ENCODE data around the gene FCN1.

Gene FCN1

DNA sequence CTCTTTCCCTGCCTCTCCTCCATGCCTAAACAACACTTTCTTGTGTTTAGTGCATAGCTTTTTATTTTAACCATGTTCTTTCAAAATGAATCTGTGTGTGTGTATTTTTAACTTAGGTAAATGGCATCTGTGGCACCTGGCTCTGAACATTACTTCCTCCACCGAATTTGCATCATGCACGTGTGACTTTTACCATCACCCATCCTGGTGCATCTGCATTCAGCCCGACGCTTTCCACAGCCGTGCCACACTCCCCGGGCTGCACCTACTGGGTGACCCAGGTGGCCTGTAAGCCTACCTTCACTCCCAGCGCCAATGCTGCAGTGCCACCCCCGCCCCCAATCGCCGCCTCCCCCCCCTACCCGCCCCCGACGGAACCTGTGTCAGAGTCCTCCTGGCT, 12.7 kb upstream of the FCN1 start:
- H3K79me2 ChIP-seq (ENCODE audit: low read length): no peaks in the 10 kb centered on the region
- TF ChIP-seq, protein P1, sequence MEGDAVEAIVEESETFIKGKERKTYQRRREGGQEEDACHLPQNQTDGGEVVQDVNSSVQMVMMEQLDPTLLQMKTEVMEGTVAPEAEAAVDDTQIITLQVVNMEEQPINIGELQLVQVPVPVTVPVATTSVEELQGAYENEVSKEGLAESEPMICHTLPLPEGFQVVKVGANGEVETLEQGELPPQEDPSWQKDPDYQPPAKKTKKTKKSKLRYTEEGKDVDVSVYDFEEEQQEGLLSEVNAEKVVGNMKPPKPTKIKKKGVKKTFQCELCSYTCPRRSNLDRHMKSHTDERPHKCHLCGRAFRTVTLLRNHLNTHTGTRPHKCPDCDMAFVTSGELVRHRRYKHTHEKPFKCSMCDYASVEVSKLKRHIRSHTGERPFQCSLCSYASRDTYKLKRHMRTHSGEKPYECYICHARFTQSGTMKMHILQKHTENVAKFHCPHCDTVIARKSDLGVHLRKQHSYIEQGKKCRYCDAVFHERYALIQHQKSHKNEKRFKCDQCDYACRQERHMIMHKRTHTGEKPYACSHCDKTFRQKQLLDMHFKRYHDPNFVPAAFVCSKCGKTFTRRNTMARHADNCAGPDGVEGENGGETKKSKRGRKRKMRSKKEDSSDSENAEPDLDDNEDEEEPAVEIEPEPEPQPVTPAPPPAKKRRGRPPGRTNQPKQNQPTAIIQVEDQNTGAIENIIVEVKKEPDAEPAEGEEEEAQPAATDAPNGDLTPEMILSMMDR (IDR thresholded peaks at IDR 0.05; ENCODE audit: low read length): no peak
- TF ChIP-seq EZH2phosphoT487 (IDR thresholded peaks at IDR 0.05; ENCODE audit: low read length) (no peak), EZH2 (optimal IDR thresholded peaks at IDR 0.05; ENCODE audit: low read depth, low read length) (no peak)
- H3K27ac ChIP-seq (ENCODE audit: low read length): no peak overlapping the region
- H3K36me3 ChIP-seq (replicated peaks; ENCODE audit: insufficient read depth, low read length): no peaks in the 10 kb centered on the region
- DNase-seq: no peak
- no peaks in the 10 kb centered on the region for H4K20me1 ChIP-seq (ENCODE audit: insufficient read depth, low read length)
- H3K27me3 ChIP-seq (replicated peaks; ENCODE audit: insufficient read depth, low read length): peaks cover 81% of the 10 kb centered on the region
- H3K4me1 ChIP-seq (ENCODE audit: low read length): no peaks in the 10 kb centered on the region
- no peak overlapping the region for H3K4me2 ChIP-seq (ENCODE audit: low read depth, low read length)
- H3K9me3 ChIP-seq (replicated peaks; ENCODE audit: insufficient read depth, low read length): no peaks in the 10 kb centered on the region
- H2AFZ ChIP-seq (ENCODE audit: low read length): no peak overlapping the region
- H3K9ac ChIP-seq (ENCODE audit: low read length): no peak overlapping the region
- no peaks in the 10 kb centered on the region for H3F3A ChIP-seq (ENCODE audit: insufficient read depth, low read length)
- H3K9me2 ChIP-seq (replicated peaks; ENCODE audit: insufficient read depth, low read length): no peaks in the 10 kb centered on the region
- H3K4me3 ChIP-seq (ENCODE audit: low read length): no peak overlapping the region

DNA sequence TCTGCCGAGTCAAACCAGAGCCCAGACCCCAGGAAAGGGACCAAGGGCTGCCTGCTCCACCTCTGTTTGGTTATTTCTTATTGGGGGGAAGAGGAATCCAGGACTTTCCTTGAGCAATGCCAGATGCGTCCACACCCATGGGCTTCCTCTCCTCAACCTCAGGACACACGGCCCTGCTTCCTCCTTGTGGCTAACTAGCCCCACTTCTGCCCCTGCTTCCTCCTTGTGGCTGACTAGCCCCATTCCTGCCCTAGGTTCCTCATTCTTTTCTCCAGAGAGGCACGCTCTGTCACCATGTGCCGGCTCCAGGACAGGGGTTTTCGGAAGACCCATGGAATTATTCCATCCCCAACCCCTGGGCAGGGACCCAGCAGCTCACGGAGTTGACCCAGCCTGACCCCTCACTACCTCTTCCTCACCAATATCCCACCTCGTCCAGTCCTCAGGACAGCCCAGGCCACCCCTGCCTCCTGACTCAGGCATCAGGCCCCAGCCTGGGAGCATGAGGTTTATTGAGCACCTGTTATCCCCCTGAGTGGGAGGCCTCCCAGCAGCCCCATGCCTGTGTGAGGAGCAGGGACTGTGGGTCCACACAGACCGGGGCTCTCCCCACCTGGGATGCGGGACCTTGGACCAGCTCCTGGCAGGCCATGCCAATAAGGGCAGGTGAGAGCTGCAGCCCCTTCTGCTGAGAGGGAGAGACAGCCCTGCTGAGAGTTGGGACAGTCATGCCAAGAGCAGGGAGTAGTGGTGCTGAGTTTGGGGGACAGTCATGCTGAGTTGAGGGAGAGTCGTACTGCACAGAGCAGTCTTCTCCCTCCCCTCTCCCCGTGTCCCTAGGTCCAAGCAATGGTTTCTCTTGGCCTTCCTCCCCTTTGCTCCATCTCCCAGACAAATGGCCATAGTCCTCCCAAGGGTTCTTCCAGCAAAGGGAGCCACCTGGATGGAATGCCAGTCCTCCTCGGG, 11.8 kb upstream of the FCN1 start:
- no peaks in the 10 kb centered on the region for H3K79me2 ChIP-seq (ENCODE audit: low read length)
- H3K4me3 ChIP-seq (ENCODE audit: low read length): no peak overlapping the region
- DNase-seq: no peak
- H3K4me1 ChIP-seq (ENCODE audit: low read length): no peaks in the 10 kb centered on the region
- TF ChIP-seq, protein P1 (IDR thresholded peaks at IDR 0.05; ENCODE audit: low read length): no peak
- no peak for TF ChIP-seq EZH2 (optimal IDR thresholded peaks at IDR 0.05; ENCODE audit: low read depth, low read length)
- TF ChIP-seq EZH2phosphoT487 (IDR thresholded peaks at IDR 0.05; ENCODE audit: low read length): no peak
- no peaks in the 10 kb centered on the region for H3K9me3 ChIP-seq (replicated peaks; ENCODE audit: insufficient read depth, low read length)
- H3K27ac ChIP-seq (ENCODE audit: low read length): no peak overlapping the region
- no peak overlapping the region for H2AFZ ChIP-seq (ENCODE audit: low read length)
- H3K27me3 ChIP-seq (replicated peaks; ENCODE audit: insufficient read depth, low read length): peaks cover 76% of the 10 kb centered on the region
- H4K20me1 ChIP-seq (ENCODE audit: insufficient read depth, low read length): no peaks in the 10 kb centered on the region
- no peaks in the 10 kb centered on the region for H3F3A ChIP-seq (ENCODE audit: insufficient read depth, low read length)
- H3K9ac ChIP-seq (ENCODE audit: low read length): no peak overlapping the region
- no peaks in the 10 kb centered on the region for H3K36me3 ChIP-seq (replicated peaks; ENCODE audit: insufficient read depth, low read length)
- H3K4me2 ChIP-seq (ENCODE audit: low read depth, low read length): no peak overlapping the region
- H3K9me2 ChIP-seq (replicated peaks; ENCODE audit: insufficient read depth, low read length): no peaks in the 10 kb centered on the region

DNA sequence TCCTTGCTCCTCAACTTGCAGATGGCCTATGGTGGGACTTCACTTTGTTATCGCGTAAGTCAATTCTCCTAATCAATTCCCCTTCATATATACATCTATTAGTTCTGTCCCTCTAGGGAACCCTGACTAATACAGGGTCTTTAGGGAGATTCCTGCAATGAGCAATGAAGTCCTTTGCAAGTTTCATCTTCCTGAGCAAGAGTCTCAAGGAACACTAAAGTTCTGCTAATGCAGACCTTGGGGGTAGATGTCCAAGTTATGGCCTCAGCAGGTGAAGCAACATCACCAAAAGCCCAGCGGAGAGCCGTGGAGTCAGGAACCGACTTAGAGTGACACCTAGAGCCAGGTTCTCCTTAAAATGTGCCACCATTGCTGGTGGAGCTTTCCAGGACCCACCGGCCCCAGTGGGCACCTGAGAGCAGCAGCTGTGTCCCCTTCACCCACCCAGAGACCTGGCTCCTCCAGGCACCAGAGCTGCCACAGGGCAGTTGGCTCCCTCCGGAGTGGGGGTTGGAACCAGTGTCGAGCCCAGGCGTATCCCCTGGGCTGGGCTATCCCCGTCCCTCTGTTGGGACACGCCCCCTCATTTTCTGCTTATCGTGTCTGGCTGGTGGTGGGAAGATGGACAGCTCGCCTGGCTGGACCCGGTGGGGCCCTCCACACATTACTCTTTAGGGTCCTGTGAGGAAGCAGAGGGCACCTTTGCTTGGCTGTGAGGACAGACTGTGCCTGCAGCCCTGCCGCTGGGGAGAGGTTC, 10.9 kb upstream of the FCN1 start:
- TF ChIP-seq, protein P1 (IDR thresholded peaks at IDR 0.05; ENCODE audit: low read length): no peak
- no peak for TF ChIP-seq EZH2phosphoT487 (IDR thresholded peaks at IDR 0.05; ENCODE audit: low read length)
- TF ChIP-seq EZH2 (optimal IDR thresholded peaks at IDR 0.05; ENCODE audit: low read depth, low read length): no peak
- DNase-seq: no peak
- no peaks in the 10 kb centered on the region for H3K9me2 ChIP-seq (replicated peaks; ENCODE audit: insufficient read depth, low read length)
- H3K27me3 ChIP-seq (replicated peaks; ENCODE audit: insufficient read depth, low read length): peaks cover 75% of the 10 kb centered on the region
- H3K9me3 ChIP-seq (replicated peaks; ENCODE audit: insufficient read depth, low read length): no peaks in the 10 kb centered on the region
- no peak overlapping the region for H2AFZ ChIP-seq (ENCODE audit: low read length)
- H3K4me2 ChIP-seq (ENCODE audit: low read depth, low read length): no peak overlapping the region
- H3K36me3 ChIP-seq (replicated peaks; ENCODE audit: insufficient read depth, low read length): no peaks in the 10 kb centered on the region
- H3K9ac ChIP-seq (ENCODE audit: low read length): no peak overlapping the region
- no peaks in the 10 kb centered on the region for H3K79me2 ChIP-seq (ENCODE audit: low read length)
- H4K20me1 ChIP-seq (ENCODE audit: insufficient read depth, low read length): no peaks in the 10 kb centered on the region
- no peaks in the 10 kb centered on the region for H3F3A ChIP-seq (ENCODE audit: insufficient read depth, low read length)
- no peak overlapping the region for H3K4me3 ChIP-seq (ENCODE audit: low read length)
- H3K4me1 ChIP-seq (ENCODE audit: low read length): no peaks in the 10 kb centered on the region
- no peak overlapping the region for H3K27ac ChIP-seq (ENCODE audit: low read length)
